Activated gamma-delta T cell treated with anti-CD3 and anti-CD28 coated beads, Interleukin-2, amount 50 U/mL, for 16 hours (primary cell): Measurements from ENCODE around the gene SOD2.
"Not testable (repeated sequence)": the region's sequence is repeated elsewhere in the genome, so short reads cannot be mapped to it uniquely, and the experiment has no call there.

Source experiments
- DNase-seq: peaks from one replicate; pipeline ENCODE4 v3.0.0-alpha.2; 2020; ENCODE audit warnings: low read depth

The SOD2 gene

GRCh38 chr6:159693128-159693893 is at the start of gene SOD2:
Gene SOD2, minus strand, starts transcription at chr6:159693241. Its CDS starts 74 bp downstream, at chr6:159693167.
- peak; percentile 63 for DNase-seq

- DNase-seq, result no peak
Measured at GRCh38 chr6:159742165-159742564, 49.1 kb upstream of the SOD2 start.

GRCh38 chr6:159739341-159739740 is 46.3 kb upstream of the SOD2 start:
- no peak for DNase-seq

- no peak for DNase-seq
Measured at GRCh38 chr6:159736908-159737307, 43.9 kb upstream of the SOD2 start.

- DNase-seq, result not testable (repeated sequence)
Measured at GRCh38 chr6:159733395-159733794, 40.4 kb upstream of the SOD2 start.

GRCh38 chr6:159732550-159732949 is 39.5 kb upstream of the SOD2 start:
- DNase-seq, result not testable (repeated sequence)

- no peak for DNase-seq
Measured at GRCh38 chr6:159730332-159730676, 37.3 kb upstream of the SOD2 start.

- no peak for DNase-seq
Measured at GRCh38 chr6:159729598-159730331, 36.7 kb upstream of the SOD2 start.

GRCh38 chr6:159728531-159728964 is 35.5 kb upstream of the SOD2 start:
- DNase-seq, result no peak

- DNase-seq, result no peak
Measured at GRCh38 chr6:159727717-159728445, 34.8 kb upstream of the SOD2 start.

- DNase-seq, result peak; percentile 95
Measured at GRCh38 chr6:159726918-159727716, 34.1 kb upstream of the SOD2 start, which contains the start of gene WTAP. Gene WTAP, plus strand, starts transcription at chr6:159727506. Its CDS starts 8,760 bp downstream, at chr6:159736266.

GRCh38 chr6:159726255-159726917 is 33.3 kb upstream of the SOD2 start:
- no peak for DNase-seq

GRCh38 chr6:159725208-159725607 is 32.2 kb upstream of the SOD2 start:
- DNase-seq, result not testable (repeated sequence)

GRCh38 chr6:159724778-159725177 is 31.7 kb upstream of the SOD2 start:
- no peak for DNase-seq

GRCh38 chr6:159723259-159723658 is 30.2 kb upstream of the SOD2 start:
- no peak for DNase-seq

GRCh38 chr6:159722655-159723054 is 29.6 kb upstream of the SOD2 start:
- no peak for DNase-seq

GRCh38 chr6:159721981-159722380 is 28.9 kb upstream of the SOD2 start:
- not testable (repeated sequence) for DNase-seq

GRCh38 chr6:159720708-159721107 is 27.7 kb upstream of the SOD2 start:
- no peak for DNase-seq

GRCh38 chr6:159719287-159719686 is 26.2 kb upstream of the SOD2 start:
- no peak for DNase-seq

GRCh38 chr6:159718634-159719033 is 25.6 kb upstream of the SOD2 start:
- no peak for DNase-seq
